ENCODE measurements around the gene UAP1L1.

UAP1L1 gene

GRCh38 chr9:137085920-137086530 lies 8.7 kb downstream of the UAP1L1 start:
- H3K79me2 ChIP-seq (ENCODE audit: insufficient read depth, low read length): no peaks in the 10 kb centered on the region
- peaks cover 4% of the 10 kb centered on the region for H3F3A ChIP-seq (ENCODE audit: insufficient read depth)
- no peaks in the 10 kb centered on the region for H3K9me3 ChIP-seq (ENCODE audit: insufficient read depth, low read length)
- H3K27ac ChIP-seq (ENCODE audit: low read depth, low read length): peak overlapping the region; percentile 71
- H4K20me1 ChIP-seq (ENCODE audit: low read depth, low read length): no peaks in the 10 kb centered on the region
- no peaks in the 10 kb centered on the region for H3K9me2 ChIP-seq (replicated peaks; ENCODE audit: insufficient read depth, low read length)
- peak overlapping the region; percentile 56 for H3K4me3 ChIP-seq (ENCODE audit: insufficient read depth, low read length, poor library complexity, severe bottlenecking)
- no peaks in the 10 kb centered on the region for H3K36me3 ChIP-seq (ENCODE audit: low read length)
- peak overlapping the region; percentile 83 for H3K9ac ChIP-seq (ENCODE audit: low read length)
- peak overlapping the region; percentile 27 for H2AFZ ChIP-seq (ENCODE audit: low read depth, low read length, severe bottlenecking)
- no peak for TF ChIP-seq CTCF (IDR thresholded peaks at IDR 0.05; ENCODE audit: insufficient read depth, low read length, poor library complexity, severe bottlenecking)
- TF ChIP-seq EZH2phosphoT487 (conservative IDR thresholded peaks at IDR 0.05; ENCODE audit: low read length): no peak
- H3K4me2 ChIP-seq (ENCODE audit: low read depth, low read length, poor library complexity, severe bottlenecking): peak overlapping the region; percentile 76
- no peaks in the 10 kb centered on the region for H3K27me3 ChIP-seq (ENCODE audit: low read length)

GRCh38 chr9:137086531-137087408 lies 9.5 kb downstream of the UAP1L1 start, which contains the start of gene MAN1B1:
Gene MAN1B1, plus strand, starts transcription at chr9:137086985. Its CDS starts 15 bp downstream, at chr9:137087000.
- H3K4me2 ChIP-seq (ENCODE audit: low read depth, low read length, poor library complexity, severe bottlenecking): peak within 1 kb of the TSS; percentile 81
- H3K79me2 ChIP-seq (ENCODE audit: insufficient read depth, low read length): no peaks in the 10 kb centered on the region
- peak within 1 kb of the TSS; percentile 90 for H3K9ac ChIP-seq (ENCODE audit: low read length)
- no peaks in the 10 kb centered on the region for H4K20me1 ChIP-seq (ENCODE audit: low read depth, low read length)
- no peaks in the 10 kb centered on the region for H3K27me3 ChIP-seq (ENCODE audit: low read length)
- peaks cover 4% of the 10 kb centered on the region for H3F3A ChIP-seq (ENCODE audit: insufficient read depth)
- peak within 1 kb of the TSS; percentile 83 for H2AFZ ChIP-seq (ENCODE audit: low read depth, low read length, severe bottlenecking)
- H3K9me3 ChIP-seq (ENCODE audit: insufficient read depth, low read length): no peaks in the 10 kb centered on the region
- peak within 1 kb of the TSS; percentile 83 for H3K4me3 ChIP-seq (ENCODE audit: insufficient read depth, low read length, poor library complexity, severe bottlenecking)
- TF ChIP-seq CTCF (IDR thresholded peaks at IDR 0.05; ENCODE audit: insufficient read depth, low read length, poor library complexity, severe bottlenecking) (no peak), EZH2phosphoT487 (conservative IDR thresholded peaks at IDR 0.05; ENCODE audit: low read length) (no peak)
- peak within 1 kb of the TSS; percentile 71 for H3K27ac ChIP-seq (ENCODE audit: low read depth, low read length)
- H3K36me3 ChIP-seq (ENCODE audit: low read length): no peaks in the 10 kb centered on the region
- H3K9me2 ChIP-seq (replicated peaks; ENCODE audit: insufficient read depth, low read length): no peaks in the 10 kb centered on the region

GRCh38 chr9:137087409-137087925 lies 10.2 kb downstream of the UAP1L1 start:
- H3K4me3 ChIP-seq (ENCODE audit: insufficient read depth, low read length, poor library complexity, severe bottlenecking): peak overlapping the region; percentile 83
- peaks cover 4% of the 10 kb centered on the region for H3F3A ChIP-seq (ENCODE audit: insufficient read depth)
- peak overlapping the region; percentile 90 for H3K9ac ChIP-seq (ENCODE audit: low read length)
- H3K9me3 ChIP-seq (ENCODE audit: insufficient read depth, low read length): no peaks in the 10 kb centered on the region
- peak overlapping the region; percentile 81 for H3K4me2 ChIP-seq (ENCODE audit: low read depth, low read length, poor library complexity, severe bottlenecking)
- H2AFZ ChIP-seq (ENCODE audit: low read depth, low read length, severe bottlenecking): peak overlapping the region; percentile 83
- no peaks in the 10 kb centered on the region for H3K27me3 ChIP-seq (ENCODE audit: low read length)
- H3K79me2 ChIP-seq (ENCODE audit: insufficient read depth, low read length): no peaks in the 10 kb centered on the region
- no peaks in the 10 kb centered on the region for H4K20me1 ChIP-seq (ENCODE audit: low read depth, low read length)
- TF ChIP-seq EZH2phosphoT487 (conservative IDR thresholded peaks at IDR 0.05; ENCODE audit: low read length) (no peak), CTCF (IDR thresholded peaks at IDR 0.05; ENCODE audit: insufficient read depth, low read length, poor library complexity, severe bottlenecking) (no peak)
- H3K9me2 ChIP-seq (replicated peaks; ENCODE audit: insufficient read depth, low read length): no peaks in the 10 kb centered on the region
- peak overlapping the region; percentile 53 for H3K27ac ChIP-seq (ENCODE audit: low read depth, low read length)
- no peaks in the 10 kb centered on the region for H3K36me3 ChIP-seq (ENCODE audit: low read length)

Measured in SU-DHL-6 (cell line).